ENCODE measurements around the gene EMC1.
"Not testable (repeated sequence)": the region's sequence is repeated elsewhere in the genome, so short reads cannot be mapped to it uniquely, and the experiment has no call there.

The EMC1 gene

GRCh38 chr1:19251305-19252196 lies at the start of gene EMC1, which contains the start of gene MRTO4:
Gene EMC1, minus strand, starts transcription at chr1:19251524. Its CDS starts 15 bp downstream, at chr1:19251509.
Gene MRTO4, plus strand, starts transcription at chr1:19251805. Its CDS starts 31 bp downstream, at chr1:19251836.
- no peak for TF ChIP-seq CTCF (IDR thresholded peaks at IDR 0.05)
- Histone ChIP-seq H3K27ac (peak within 1 kb of the TSS; percentile 88), H3K27me3 (ENCODE audit: control insufficient read depth, insufficient read depth, low read length) (no peaks in the 10 kb centered on the region), H3K79me2 (peaks cover 15% of the 10 kb centered on the region), H3K4me2 (ENCODE audit: low read length) (peak within 1 kb of the TSS; percentile 59), H3K4me1 (peaks cover 9% of the 10 kb centered on the region), H3K4me3 (ENCODE audit: low read depth, low read length) (peak within 1 kb of the TSS; percentile 76), H3K36me3 (ENCODE audit: control insufficient read depth, insufficient read depth, low read length) (no peaks in the 10 kb centered on the region), H3K9ac (peak within 1 kb of the TSS; percentile 12), H2AFZ (peak within 1 kb of the TSS; percentile 94), H3K9me3 (ENCODE audit: control insufficient read depth, low read length) (no peaks in the 10 kb centered on the region)

- Histone ChIP-seq H3K27ac (no peak overlapping the region), H3K9ac (no peak overlapping the region), H3K79me2 (no peaks in the 10 kb centered on the region), H3K36me3 (ENCODE audit: control insufficient read depth, insufficient read depth, low read length) (no peaks in the 10 kb centered on the region), H3K9me3 (ENCODE audit: control insufficient read depth, low read length) (no peaks in the 10 kb centered on the region), H2AFZ (no peak overlapping the region), H3K4me1 (no peaks in the 10 kb centered on the region), H3K27me3 (ENCODE audit: control insufficient read depth, insufficient read depth, low read length) (no peaks in the 10 kb centered on the region), H3K4me2 (ENCODE audit: low read length) (no peak overlapping the region), H3K4me3 (ENCODE audit: low read depth, low read length) (no peak overlapping the region)
- no peak for TF ChIP-seq CTCF (IDR thresholded peaks at IDR 0.05)
Observed at GRCh38 chr1:19300211-19300610, 48.9 kb upstream of the EMC1 start.

GRCh38 chr1:19294638-19295037 lies 43.3 kb upstream of the EMC1 start:
- H3K4me3 ChIP-seq (ENCODE audit: low read depth, low read length): no peak overlapping the region
- H2AFZ ChIP-seq: no peak overlapping the region
- H3K27ac ChIP-seq: no peak overlapping the region
- H3K9ac ChIP-seq: no peak overlapping the region
- no peak for TF ChIP-seq CTCF (IDR thresholded peaks at IDR 0.05)
- H3K4me1 ChIP-seq: no peaks in the 10 kb centered on the region
- no peak overlapping the region for H3K4me2 ChIP-seq (ENCODE audit: low read length)
- no peaks in the 10 kb centered on the region for H3K9me3 ChIP-seq (ENCODE audit: control insufficient read depth, low read length)
- H3K27me3 ChIP-seq (ENCODE audit: control insufficient read depth, insufficient read depth, low read length): no peaks in the 10 kb centered on the region
- no peaks in the 10 kb centered on the region for H3K79me2 ChIP-seq
- H3K36me3 ChIP-seq (ENCODE audit: control insufficient read depth, insufficient read depth, low read length): no peaks in the 10 kb centered on the region

GRCh38 chr1:19289244-19289643 lies 37.9 kb upstream of the EMC1 start:
- Histone ChIP-seq H3K27ac (no peak overlapping the region), H3K27me3 (ENCODE audit: control insufficient read depth, insufficient read depth, low read length) (no peaks in the 10 kb centered on the region), H3K4me3 (ENCODE audit: low read depth, low read length) (peak overlapping the region; percentile 56), H2AFZ (peak overlapping the region; percentile 63), H3K79me2 (no peaks in the 10 kb centered on the region), H3K9ac (no peak overlapping the region), H3K4me1 (no peaks in the 10 kb centered on the region), H3K9me3 (ENCODE audit: control insufficient read depth, low read length) (no peaks in the 10 kb centered on the region), H3K4me2 (ENCODE audit: low read length) (peak overlapping the region; percentile 85), H3K36me3 (ENCODE audit: control insufficient read depth, insufficient read depth, low read length) (no peaks in the 10 kb centered on the region)
- no peak for TF ChIP-seq CTCF (IDR thresholded peaks at IDR 0.05)

- H3K4me1 ChIP-seq; H3K27ac ChIP-seq; H3K36me3 ChIP-seq (ENCODE audit: control insufficient read depth, insufficient read depth, low read length); H3K9ac ChIP-seq; H3K79me2 ChIP-seq; H3K27me3 ChIP-seq (ENCODE audit: control insufficient read depth, insufficient read depth, low read length); H3K9me3 ChIP-seq (ENCODE audit: control insufficient read depth, low read length): not testable (repeated sequence)
- H3K4me2 ChIP-seq (ENCODE audit: low read length): peak within 1 kb of the TSS; percentile 85
- peak within 1 kb of the TSS; percentile 63 for H2AFZ ChIP-seq
- peak within 1 kb of the TSS; percentile 56 for H3K4me3 ChIP-seq (ENCODE audit: low read depth, low read length)
Observed at GRCh38 chr1:19288324-19289241, 37.3 kb upstream of the EMC1 start, which contains the start of gene AKR7A3. Gene AKR7A3, minus strand, starts transcription at chr1:19288770. Its CDS starts 61 bp downstream, at chr1:19288709.
